Stimulated activated naive CD4-positive, alpha-beta T cell treated with Interleukin-2 at 50 U/mL for 16 hours (primary cell): ENCODE measurements around the gene STMN1.
A peak's percentile ranks its signal among the peaks of the same experiment; 100 is the strongest.
"Not testable (repeated sequence)": the region's sequence is repeated elsewhere in the genome, so short reads cannot be mapped to it uniquely, and the experiment has no call there.

Source experiments
- DNase-seq: peaks from one replicate; lab custom pipeline; 2025; lab: John Stamatoyannopoulos, UW

The STMN1 gene

DNA sequence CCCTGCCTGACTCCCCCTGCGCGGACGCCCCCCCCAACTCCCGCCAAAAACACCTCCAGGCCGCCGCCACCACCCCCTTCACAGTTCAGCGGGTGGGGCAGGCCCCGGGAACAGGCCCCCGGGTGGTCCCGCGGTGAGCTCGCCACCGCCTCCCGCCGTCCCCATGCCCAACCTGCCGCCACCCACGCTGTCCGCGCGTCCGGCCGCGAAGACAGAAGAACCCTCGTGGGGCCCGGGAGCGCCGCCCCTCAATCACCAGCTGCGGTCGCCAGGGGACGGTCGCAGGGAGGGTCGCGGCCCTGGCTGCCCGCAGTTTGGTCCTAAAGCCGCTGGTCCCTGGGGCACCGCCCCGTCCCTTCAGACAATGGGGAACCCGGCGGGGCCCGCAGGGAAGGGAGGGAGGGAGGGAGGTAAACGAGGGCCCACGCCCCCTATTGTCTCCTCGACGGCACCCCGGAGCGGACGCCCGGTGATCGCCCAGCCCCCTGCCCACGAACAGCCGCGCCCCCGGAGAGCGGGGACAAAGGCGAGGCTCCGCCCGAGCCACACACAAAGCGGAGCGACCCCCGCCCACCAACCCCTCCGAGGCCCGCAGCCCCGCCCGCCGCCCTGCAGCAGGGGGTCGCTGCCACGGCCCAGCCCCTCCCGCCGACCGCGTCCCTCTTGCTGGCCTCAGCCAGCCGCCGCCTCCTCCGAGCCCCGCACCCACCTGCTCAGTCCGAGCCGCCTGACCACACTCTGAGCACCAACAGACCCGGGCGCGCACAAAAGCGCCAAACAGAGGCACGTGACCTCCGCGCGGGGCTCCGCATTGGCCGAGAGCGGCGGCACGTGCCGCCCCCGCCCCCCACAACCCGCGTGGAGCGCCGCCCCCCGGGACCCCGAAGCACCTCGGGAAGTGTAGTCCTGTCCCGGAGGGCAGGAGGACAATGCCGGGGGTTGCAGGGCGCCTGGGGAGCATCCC, at the start of gene STMN1:
TSS of gene STMN1 (minus strand) at position 740 of the 964 bp plus-strand sequence. CDS start 1,743 bp downstream, outside the sequence.
- peak; percentile 84 for DNase-seq

DNA sequence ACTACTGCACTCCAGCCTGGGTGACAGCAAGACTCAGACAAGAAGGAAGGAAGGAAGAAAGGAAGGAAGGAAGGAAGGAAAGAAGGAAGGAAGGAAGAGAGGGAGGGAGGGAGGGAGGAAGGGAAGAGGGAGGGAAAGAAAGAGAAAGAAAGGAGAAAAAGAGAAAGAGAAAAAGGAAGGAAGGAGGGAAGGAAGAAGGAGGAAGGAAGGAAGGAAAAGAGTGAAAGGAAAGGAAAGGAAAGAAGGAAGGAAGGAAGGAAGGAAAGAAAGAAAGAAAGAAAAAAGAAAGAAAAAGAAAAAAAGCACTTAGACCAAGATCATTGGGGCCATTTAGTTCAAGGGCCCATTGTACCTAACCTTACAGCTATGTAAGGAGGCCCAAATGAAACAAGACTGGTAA, 49.3 kb upstream of the STMN1 start:
- no peak for DNase-seq

DNA sequence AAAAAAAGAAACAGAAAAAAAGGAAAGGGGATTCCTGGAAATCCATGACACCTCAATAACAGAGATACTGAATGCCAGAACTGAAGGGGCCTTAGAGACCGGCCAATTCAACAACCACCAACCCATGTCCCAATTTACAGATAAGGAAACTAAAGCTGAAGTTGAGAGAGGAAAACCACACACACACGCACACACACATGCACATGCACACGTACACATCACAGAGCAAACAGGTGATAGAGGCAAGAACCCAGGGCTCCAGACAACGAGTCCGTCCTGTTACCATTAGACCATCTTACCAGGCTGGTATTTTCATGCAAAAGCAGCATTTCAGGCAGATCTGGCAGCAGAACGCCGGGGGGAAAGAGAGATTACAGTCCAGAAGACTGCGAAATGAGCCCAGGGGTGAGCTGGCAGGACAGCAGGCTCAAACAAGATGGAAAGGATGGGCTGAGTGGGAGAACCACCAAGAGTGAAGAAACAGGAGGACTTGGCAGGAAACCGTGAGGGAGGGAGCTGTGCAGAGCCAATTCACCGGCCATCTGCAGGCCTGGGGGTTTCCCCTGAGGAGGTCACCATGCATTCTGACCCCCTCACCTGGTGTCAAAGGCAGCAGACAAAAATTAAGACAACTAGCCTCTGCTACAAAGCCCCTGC, 48.2 kb upstream of the STMN1 start:
- no peak for DNase-seq

DNA sequence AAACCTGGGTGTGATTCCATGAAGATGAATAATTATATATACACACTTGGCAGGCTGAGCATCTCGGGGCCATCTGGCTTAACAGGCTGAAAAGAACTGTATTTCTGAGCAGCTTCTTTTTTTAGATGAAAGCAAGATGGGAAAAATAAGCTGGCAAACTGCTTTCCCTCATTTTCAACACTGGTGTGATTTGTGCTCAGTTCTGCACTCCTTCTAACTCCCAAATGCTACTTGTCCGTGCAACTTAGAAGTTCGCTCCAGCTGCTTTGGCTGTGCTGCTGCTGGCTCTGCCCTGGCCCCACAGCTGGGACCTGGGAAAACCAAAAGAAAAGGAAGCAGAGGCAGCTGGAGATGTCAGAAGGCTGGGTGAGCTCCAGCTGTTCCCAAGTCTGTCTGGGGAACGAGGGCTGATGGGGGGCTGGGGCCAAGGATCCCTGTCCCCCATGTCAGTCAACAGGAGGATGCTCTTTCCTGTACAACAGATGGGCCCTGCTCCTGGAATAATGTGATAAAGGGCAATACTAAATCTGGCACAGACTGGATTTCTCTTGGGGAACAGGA, 46.7 kb upstream of the STMN1 start:
- DNase-seq: no peak

DNA sequence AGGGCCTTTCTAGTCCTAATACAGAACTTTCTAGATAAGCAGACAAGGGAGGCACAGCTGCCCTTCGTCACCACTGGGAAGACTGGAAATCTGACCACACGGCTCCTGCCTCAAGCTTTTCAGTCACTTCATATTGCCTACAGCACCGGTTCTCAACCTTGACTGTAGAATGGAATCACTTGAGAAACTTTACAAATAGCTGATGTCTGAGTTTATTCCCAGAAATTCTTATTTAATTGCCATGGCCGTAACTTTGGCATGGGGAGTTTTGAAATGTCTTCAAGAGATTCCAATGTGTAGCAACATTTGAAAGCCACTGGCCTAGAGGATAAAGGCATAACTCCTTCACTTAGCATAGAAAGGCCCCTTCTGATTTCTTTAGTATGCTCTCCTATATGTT, 42.4 kb upstream of the STMN1 start:
- DNase-seq: no peak

DNA sequence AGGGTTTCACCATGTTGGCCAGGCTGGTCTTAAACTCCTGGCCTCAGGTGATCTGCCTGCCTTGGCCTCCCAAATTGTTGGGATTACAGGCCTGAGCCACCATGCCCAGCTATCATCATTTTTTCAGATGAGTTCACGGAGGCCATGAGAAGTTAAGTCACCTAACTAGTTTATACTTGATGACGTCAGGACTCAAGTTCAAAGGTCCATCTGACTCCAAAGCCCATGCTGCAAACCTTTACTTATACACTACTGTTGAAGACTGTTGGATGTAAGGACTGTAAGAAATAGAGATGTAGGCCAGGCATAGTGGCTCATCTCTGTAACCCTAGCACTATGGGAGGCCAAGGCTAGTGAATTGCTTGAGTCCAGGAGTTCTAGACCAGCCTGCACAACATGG, 40.8 kb upstream of the STMN1 start:
- no peak for DNase-seq

DNA sequence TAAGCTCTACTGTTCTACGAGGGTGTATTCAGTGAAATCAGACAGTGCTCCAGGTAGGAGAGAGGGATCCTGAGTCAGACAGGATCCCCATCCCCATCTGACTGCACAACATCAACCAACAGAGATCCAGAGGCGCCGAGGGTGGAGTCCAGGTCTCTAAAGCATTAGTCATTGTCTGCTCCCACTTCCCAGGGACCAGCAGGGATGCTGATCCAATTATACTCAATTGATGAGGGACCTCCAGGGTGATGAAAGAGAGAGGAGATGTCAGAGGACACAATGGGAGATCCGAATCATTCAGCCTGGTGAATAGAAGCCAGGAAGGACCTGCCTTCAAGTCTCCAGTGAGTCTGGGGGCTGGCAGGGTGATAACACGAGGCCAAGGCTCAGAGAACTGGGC, 39.5 kb upstream of the STMN1 start:
- DNase-seq: no peak

DNA sequence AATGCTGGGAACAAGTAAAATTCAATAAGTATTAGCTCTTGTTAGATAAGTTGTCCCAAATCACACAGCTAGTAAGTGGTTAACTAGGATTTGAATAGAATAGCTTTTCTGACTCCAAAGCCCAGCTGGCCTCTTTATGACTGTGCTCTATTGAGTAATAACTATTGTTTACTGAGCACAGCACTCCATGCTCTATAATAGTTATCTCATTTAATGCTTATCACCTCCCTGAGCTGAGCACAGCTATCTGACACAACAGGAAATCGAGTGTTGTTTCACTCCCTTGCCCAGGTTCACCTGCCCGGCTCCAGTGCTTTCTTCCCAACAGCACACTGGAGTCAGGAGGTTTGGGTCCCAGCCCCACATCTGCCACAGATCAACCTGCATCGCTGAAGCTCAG, 38.8 kb upstream of the STMN1 start:
- no peak for DNase-seq

DNA sequence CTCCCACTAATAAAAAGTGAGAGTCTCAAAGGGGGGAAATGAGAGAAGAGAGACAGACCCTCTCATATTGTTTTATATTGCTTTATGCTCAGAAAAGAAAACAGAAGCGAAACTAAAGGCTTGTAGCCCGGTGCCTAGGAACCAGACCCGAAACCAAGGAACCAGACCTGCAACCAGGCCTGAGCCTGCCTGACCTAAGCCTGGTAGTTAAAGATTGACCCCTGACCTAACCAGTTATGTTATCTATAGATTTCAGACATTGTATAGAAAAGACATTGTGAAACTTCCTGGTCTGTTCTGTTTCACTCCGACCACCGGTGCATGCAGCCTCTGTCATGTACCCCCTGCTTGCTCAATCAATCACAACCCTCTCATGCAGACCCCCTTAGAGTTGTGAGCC, 37.3 kb upstream of the STMN1 start:
- DNase-seq: not testable (repeated sequence)

DNA sequence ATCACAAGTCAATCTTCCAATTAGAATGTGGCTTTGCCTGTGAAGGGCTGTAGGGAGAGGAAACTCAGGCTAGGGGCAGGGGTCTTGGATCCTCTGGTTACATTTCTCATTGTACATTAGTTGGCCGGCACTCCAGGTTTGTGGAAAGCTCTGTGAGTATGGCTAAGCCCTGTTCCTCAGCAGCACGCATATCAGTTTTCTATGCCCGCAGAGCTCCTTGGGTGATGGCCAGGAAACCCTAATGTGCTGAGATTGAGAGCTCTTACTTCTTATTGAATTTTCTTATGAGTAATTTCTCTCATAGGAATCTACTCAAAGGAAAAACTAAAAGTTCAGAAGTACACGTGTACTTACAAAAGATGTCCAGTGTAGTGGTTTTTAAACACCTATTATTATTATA, 30.7 kb upstream of the STMN1 start:
- no peak for DNase-seq

DNA sequence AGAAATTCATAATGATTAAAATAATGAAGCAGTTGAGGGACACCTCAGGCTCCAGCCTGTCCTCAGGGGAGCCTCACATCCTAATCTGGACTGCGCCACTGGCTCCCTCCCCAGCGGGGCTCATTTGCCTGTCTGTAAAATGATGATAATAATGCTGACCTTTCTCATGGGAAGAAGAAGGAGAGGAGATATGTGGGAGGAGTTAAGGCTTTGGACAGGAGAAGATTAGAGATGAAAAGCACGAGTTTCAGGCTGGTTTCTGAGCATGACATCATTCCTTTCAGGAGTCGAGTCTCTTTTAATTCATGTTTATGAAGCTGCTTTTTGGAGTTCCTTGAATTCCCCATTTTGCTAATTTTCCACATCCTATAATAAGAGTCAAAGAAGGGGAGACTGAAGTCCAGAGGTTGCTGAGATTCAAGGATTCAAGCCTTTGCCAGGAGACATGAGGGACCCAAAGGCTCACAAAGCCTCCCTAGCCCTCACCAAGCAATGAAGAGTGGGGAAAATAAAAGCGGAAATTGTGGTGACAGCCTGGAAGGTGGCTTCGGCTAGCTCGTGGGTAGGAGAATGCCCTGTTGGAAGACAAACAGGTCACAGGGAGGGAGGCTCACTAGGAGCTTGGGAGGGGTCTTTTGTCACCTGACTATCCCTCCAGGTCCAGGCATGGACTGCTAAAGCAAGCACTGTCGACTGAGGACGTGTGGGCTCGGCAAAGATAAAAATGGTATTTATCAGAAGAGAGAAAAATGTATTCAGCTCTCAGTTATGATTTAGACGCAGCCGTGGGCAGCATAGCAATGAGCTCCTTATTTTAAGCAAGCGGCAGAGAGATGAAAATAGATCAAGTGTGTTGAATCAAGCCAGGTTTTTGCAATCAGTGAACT, 27.5 kb upstream of the STMN1 start:
- DNase-seq: no peak

DNA sequence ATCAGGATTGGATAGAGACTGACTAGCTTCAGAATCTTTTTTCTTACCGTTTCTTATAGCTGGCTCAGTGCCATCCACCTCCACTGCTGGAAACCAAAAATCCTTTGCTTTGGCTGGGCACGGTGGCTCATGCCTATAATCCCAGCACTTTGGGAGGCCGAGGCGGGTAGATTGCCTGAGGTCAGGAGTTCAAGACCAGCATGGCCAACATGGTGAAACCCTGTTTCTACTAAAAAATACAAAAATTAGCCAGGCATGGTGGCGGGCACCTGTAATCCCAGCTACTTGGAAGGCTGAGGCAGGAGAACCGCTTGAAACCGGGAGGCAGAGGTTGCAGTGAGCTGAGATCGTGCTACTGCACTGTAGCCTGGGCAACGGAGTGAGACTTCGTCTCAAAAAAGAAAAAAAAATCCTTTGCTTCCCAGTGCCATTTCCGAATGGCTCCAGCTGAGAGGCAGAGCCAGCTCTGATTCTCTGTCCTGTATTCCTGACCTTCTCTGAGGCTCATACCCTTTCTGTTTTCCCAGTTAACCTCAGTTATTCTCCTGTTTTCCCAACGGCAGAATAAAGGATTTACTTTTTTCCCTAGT, 26.7 kb upstream of the STMN1 start:
- not testable (repeated sequence) for DNase-seq

DNA sequence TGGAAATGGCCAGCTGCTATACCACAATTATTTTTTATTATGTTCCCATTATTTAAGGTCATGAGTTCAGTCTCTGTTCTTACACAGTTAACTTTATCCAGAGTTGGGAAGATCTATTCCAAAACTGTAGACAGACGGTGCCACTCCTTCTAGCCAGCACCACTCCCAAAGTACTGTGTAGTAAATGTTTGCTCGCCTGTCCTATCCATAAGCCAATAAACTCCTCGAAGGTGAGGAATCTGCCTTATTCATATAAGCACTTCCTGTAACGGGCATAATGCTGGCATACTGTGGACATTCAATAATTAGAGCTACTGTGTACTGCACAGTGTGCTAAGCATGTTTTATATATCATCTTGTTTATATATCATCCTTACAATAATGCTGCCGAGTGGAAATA, 26.1 kb upstream of the STMN1 start:
- no peak for DNase-seq

DNA sequence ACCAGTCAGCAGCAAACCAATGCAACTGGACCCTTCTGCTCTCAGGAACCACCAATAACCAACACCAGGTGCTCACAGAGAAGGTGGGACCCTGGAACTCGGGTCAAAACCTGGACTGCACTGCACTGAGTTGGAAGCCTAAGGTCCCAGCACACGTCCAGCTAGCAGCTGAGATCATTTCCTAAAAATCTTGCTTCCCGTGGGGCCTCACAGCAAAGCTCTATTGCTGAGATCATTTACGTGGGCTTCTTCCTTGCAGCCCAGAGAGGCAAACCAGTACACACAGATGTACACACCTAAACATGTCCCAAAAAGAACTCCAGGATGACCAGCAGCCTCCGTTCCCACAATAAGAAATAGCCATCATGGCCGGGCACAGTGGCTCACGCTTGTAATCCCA, 22.8 kb upstream of the STMN1 start:
- DNase-seq: no peak

DNA sequence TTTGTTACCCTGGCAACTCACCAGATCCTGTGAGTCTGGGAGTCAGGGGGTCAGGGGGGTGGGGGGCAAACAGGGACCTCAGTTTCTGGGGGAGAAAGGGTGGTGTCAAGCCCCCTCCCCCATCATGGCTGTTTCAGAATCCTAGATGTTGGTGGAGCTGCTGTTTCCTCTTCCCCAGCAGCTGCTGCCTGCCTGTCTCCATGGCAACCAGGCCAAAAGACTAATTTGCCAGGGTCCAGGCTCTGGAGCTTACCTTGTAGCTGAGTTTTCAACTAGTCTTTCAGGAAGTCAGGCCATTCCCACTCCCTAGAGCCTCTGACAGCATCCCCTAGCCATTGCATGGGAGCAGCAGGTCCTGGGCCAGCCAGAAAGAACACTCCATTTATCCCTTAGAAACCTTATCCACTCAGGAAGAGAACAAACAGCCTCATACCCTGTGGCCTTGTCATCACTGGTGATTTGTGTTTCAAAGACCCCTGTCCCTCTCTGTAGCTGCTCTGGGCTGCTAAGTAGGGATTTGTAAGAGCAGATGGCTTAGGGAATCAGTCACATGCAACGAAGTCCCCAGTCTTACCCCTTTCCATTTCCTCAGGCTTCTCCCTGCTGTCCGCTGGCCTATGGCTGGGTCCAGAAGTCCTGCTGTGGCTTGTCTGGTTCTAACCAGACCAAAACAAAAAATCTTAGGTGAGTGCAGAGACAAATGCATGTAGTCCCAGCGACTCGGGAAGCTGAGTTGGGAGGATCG, 21.5 kb upstream of the STMN1 start:
- DNase-seq: no peak

DNA sequence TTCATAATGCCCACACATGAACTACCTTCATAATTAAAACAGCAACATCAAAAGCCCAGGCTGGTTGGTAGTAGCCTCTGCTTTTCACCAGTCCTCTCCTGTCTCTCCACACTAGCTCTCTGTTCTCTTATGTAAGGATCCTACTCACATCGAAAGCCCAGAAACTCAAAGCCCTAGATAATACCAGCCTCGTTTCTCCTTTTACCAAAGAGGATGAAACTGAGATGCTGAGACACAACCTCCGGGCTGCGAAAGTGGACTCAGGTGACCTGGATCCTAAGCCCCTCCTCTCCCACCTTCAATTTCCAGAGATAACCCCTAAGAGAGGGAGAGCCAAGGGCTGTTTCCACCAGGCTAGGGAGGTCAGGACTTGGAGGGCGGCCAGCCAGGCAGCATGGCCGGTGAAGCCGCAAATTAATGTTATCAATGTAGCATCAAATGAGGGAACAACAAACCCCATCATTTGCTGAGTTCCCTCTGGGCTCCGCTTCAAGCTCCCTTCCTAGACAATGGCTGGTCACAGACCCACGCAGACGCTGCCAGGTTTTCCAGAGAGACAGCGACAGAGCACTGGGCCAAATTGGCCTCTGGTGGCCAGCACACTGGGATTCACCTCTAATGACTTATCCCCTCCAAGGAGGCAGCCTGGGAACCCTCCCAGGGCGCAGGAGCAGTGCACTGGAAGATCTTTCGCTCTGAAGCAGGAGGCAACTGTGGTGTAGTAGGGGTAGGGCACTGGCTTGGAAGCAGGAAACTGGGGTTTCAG, 20.7 kb upstream of the STMN1 start:
- no peak for DNase-seq

DNA sequence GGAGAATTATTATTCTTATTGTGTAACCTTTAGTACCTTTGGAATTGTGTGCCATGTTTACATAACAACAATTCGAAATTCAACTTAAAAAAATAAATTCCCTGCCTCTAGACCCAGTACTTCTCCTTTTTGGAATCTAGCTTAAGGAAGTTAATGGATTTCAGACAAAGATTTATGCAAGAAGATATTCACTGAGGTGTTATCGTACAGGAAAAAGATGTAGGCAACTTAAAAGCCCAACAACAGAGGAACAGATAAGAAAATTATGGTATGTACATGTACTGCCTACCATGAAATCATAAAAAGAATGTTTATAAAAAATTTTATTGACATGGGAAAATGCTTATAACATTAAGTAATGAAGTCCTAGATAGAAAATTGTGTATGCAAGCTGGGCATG, 18.2 kb upstream of the STMN1 start:
- no peak for DNase-seq

DNA sequence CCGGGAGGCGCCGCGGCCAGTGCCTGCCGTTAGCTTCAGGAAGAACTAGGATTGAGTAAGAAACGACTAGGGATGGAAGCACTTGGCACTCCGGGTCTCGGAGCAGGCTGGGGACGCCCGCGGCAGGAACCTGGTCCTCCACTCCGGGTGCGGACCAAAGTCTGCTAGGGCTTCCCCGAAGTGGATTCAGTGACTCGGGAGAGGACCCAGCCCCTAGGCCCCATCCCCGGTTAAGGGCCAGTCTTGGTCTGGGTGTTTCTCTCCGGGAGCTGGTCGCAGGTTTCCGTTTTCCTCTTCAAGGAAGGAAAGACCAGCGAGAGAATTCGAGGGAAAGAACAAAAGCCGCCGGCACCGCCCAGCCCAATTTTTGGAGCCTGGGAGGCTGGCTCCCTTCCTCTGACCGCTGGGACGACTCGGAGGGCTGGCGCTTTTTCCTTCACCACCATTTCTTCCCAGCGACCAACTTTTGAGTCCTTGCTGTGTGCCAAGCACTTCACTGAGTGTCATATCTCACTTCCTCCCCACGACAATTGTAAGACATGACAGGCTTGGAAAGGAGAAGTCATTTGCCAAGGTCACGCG, 16.8 kb upstream of the STMN1 start:
- DNase-seq: no peak

DNA sequence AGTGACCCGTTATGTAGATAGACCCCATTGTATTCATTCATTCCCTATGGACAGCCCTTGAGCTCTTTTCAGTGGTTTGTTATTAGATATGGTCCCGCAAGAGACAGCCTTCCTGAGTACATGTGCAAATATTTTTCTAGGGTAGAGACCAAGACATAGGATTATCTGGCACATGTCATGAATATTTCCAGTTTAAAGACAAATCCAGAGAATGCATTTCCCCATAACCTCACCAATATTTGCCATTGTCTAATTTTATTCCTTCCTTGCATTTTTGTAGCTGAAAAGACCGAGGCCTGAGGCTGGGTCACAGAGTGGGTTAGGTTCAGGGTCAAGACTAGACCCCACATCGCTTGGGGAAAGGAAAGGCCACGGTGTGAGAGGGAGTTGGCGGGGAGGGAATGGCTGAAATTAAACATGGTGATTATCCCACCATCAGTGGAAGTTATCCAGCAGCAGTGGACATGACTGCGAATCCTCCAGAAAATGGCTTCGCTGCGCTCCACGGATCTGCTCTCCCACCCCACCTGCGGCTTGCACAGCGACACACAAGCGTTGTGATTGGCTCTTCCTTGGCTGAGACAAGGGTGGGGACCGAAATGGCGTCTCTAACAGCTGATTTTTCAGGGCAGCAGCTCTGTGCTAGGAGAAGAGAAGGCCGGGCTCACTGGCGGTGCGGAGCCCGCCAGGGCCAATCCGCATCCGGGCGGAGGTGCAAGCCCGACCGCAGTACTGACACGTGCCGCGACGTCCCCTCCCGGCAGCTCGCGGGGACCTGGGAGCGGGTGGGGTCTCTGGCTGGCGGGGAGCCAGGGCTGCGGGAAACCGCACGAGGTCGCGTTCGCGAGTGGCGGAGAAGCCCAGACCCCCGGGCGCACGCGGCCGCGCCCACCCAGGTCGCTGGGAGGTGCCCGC, 16.1 kb upstream of the STMN1 start:
- DNase-seq: peak; percentile 34
